C4-2B (cell line): Measurements from ENCODE around the gene SLC26A2.

Experiments
- CTCF ChIP-seq: fragments of 450-650 bp; conservative IDR thresholded peaks from 2 replicates; pipeline ENCODE4 v1.5.1; 2017; ENCODE audit warnings: mild to moderate bottlenecking
- ZFX ChIP-seq: fragments of 450-650 bp; IDR thresholded peaks from 2 replicates; pipeline ENCODE4 v1.6.1; 2017

- TF ChIP-seq CTCF (no peak), ZFX (no peak)
Measured at GRCh38 chr5:150013931-150014330, 53.4 kb downstream of the SLC26A2 start.
